SK-N-SH treated with all-trans-retinoic acid at 6 μM for 48 hours (cell line): ENCODE results near the gene AMFR.

Experiments used
- ARNTL ChIP-seq: fragments of 450-650 bp; formaldehyde crosslinking; IDR thresholded peaks from 2 replicates; pipeline ENCODE4 v1.5.0; 2020; ENCODE audit warnings: low read depth, mild to moderate bottlenecking, moderate library complexity, borderline replicate concordance
- BACH2 ChIP-seq: fragments of 250-450 bp; sonication (Bioruptor Pico); IDR thresholded peaks from 2 replicates; pipeline ENCODE4 v1.9.0; 2021; ENCODE audit warnings: mild to moderate bottlenecking, borderline replicate concordance
- GLIS3 ChIP-seq: fragments of 250-450 bp; sonication (Bioruptor Pico); IDR thresholded peaks from 2 replicates; pipeline ENCODE4 v1.5.0; 2020; ENCODE audit warnings: mild to moderate bottlenecking, moderate library complexity
- ISL1 ChIP-seq: fragments of 250-450 bp; sonication (Bioruptor Pico); IDR thresholded peaks from 2 replicates; pipeline ENCODE4 v2.1.2; 2022; ENCODE audit warnings: mild to moderate bottlenecking, moderate library complexity
- SNAI2 ChIP-seq: fragments of 250-450 bp; sonication (Bioruptor Pico); IDR thresholded peaks from 2 replicates; pipeline ENCODE4 v1.5.0; 2020; ENCODE audit warnings: mild to moderate bottlenecking, moderate library complexity
- TCF4 ChIP-seq: fragments of 250-450 bp; sonication (Bioruptor Pico); IDR thresholded peaks from 2 replicates; pipeline ENCODE4 v1.8.0; 2021; ENCODE audit warnings: mild to moderate bottlenecking, moderate library complexity, borderline replicate concordance
- TOX ChIP-seq: fragments of 250-450 bp; sonication (Bioruptor Pico); IDR thresholded peaks from 2 replicates; pipeline ENCODE4 v1.8.0; 2021; ENCODE audit warnings: mild to moderate bottlenecking, moderate library complexity, borderline replicate concordance
- ZC3H10 ChIP-seq: fragments of 250-450 bp; sonication (Bioruptor Pico); IDR thresholded peaks from 2 replicates; pipeline ENCODE4 v1.5.1; 2021; ENCODE audit warnings: mild to moderate bottlenecking, moderate library complexity
- ZFP3 ChIP-seq: fragments of 250-450 bp; sonication (Bioruptor Pico); IDR thresholded peaks from 2 replicates; pipeline ENCODE4 v1.5.0; 2020; ENCODE audit warnings: mild to moderate bottlenecking, moderate library complexity
- ZNF70 ChIP-seq: fragments of 450-650 bp; formaldehyde crosslinking; IDR thresholded peaks from 2 replicates; pipeline ENCODE4 v1.5.0; 2020; ENCODE audit warnings: mild to moderate bottlenecking, moderate library complexity
- ZNF8 ChIP-seq: fragments of 450-650 bp; formaldehyde crosslinking; IDR thresholded peaks from 2 replicates; pipeline ENCODE4 v1.5.0; 2020; ENCODE audit warnings: mild to moderate bottlenecking, moderate library complexity
- TF ChIP-seq, protein P1 (sequence below): fragments of 250-450 bp; sonication (Bioruptor Pico); IDR thresholded peaks from 2 replicates; pipeline ENCODE4 v1.8.0; 2020; ENCODE audit warnings: mild to moderate bottlenecking, moderate library complexity, borderline replicate concordance
- TF ChIP-seq, protein P2 (sequence below): fragments of 250-450 bp; sonication (Bioruptor Pico); IDR thresholded peaks from 2 replicates; pipeline ENCODE4 v1.8.0; 2021; ENCODE audit warnings: low read depth, mild to moderate bottlenecking, moderate library complexity, borderline replicate concordance

DNA sequence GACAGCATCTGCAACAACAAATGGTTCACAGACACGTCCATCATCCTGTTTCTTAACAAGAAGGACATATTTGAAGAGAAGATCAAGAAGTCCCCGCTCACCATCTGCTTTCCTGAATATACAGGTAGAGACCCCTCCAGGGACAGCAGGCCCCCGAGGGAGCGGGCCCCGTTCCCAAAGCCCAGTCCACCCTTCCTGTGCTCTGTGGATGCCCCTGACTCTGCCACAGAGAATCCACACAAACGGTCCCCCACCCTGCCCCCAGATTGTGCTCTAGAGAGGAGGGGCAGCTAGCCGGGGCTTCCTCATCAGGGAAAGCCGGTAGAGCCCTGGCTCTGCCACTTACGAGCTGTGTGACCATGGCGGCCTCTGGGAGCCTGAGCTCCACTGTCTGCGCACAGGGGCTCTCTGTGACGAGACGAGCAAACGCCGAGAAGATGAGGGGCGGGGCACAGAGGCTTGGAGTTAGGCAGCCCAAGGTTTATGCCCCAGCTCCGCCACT is 84.4 kb downstream of the AMFR start:
- no peak for TF ChIP-seq GLIS3 (CRISPR knock-in tag)
- no peak for TF ChIP-seq SNAI2 (CRISPR knock-in tag)
- TF ChIP-seq, protein P1, sequence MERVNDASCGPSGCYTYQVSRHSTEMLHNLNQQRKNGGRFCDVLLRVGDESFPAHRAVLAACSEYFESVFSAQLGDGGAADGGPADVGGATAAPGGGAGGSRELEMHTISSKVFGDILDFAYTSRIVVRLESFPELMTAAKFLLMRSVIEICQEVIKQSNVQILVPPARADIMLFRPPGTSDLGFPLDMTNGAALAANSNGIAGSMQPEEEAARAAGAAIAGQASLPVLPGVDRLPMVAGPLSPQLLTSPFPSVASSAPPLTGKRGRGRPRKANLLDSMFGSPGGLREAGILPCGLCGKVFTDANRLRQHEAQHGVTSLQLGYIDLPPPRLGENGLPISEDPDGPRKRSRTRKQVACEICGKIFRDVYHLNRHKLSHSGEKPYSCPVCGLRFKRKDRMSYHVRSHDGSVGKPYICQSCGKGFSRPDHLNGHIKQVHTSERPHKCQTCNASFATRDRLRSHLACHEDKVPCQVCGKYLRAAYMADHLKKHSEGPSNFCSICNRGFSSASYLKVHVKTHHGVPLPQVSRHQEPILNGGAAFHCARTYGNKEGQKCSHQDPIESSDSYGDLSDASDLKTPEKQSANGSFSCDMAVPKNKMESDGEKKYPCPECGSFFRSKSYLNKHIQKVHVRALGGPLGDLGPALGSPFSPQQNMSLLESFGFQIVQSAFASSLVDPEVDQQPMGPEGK (CRISPR knock-in tag) = no peak
- no peak for TF ChIP-seq ZFP3
- no peak for TF ChIP-seq ISL1 (CRISPR knock-in tag)
- no peak for TF ChIP-seq TCF4 (CRISPR knock-in tag)
- TF ChIP-seq BACH2 = no peak
- TF ChIP-seq ZC3H10 (CRISPR knock-in tag) = no peak
- TF ChIP-seq, protein P2, sequence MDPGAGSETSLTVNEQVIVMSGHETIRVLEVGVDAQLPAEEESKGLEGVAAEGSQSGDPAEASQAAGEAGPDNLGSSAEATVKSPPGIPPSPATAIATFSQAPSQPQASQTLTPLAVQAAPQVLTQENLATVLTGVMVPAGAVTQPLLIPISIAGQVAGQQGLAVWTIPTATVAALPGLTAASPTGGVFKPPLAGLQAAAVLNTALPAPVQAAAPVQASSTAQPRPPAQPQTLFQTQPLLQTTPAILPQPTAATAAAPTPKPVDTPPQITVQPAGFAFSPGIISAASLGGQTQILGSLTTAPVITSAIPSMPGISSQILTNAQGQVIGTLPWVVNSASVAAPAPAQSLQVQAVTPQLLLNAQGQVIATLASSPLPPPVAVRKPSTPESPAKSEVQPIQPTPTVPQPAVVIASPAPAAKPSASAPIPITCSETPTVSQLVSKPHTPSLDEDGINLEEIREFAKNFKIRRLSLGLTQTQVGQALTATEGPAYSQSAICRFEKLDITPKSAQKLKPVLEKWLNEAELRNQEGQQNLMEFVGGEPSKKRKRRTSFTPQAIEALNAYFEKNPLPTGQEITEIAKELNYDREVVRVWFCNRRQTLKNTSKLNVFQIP (CRISPR knock-in tag) = no peak
- TF ChIP-seq ARNTL (CRISPR knock-in tag) = no peak
- no peak for TF ChIP-seq ZNF8 (CRISPR knock-in tag)
- no peak for TF ChIP-seq TOX
- TF ChIP-seq ZNF70 = no peak
